HL-60 (cell line): Measurements from ENCODE around the gene NUCKS1.

Experiments
- GABPA ChIP-seq: IDR thresholded peaks from 2 replicates; pipeline ENCODE4 v1.6.1; 2012; ENCODE audit warnings: low read depth
- POLR2AphosphoS5 ChIP-seq: IDR thresholded peaks from 2 replicates; pipeline ENCODE4 v1.6.1; 2012; ENCODE audit warnings: low read depth
- SPI1 ChIP-seq: IDR thresholded peaks from 2 replicates; pipeline ENCODE4 v1.6.1; 2012; ENCODE audit warnings: low read depth, mild to moderate bottlenecking, borderline replicate concordance
- TF ChIP-seq, protein P1 (sequence below): IDR thresholded peaks from one replicate; pipeline ENCODE4 v1.5.1; 2011; ENCODE audit warnings: low read length, control low read depth, inconsistent platforms; ENCODE audit not compliant: insufficient read depth

- TF ChIP-seq, protein P1, sequence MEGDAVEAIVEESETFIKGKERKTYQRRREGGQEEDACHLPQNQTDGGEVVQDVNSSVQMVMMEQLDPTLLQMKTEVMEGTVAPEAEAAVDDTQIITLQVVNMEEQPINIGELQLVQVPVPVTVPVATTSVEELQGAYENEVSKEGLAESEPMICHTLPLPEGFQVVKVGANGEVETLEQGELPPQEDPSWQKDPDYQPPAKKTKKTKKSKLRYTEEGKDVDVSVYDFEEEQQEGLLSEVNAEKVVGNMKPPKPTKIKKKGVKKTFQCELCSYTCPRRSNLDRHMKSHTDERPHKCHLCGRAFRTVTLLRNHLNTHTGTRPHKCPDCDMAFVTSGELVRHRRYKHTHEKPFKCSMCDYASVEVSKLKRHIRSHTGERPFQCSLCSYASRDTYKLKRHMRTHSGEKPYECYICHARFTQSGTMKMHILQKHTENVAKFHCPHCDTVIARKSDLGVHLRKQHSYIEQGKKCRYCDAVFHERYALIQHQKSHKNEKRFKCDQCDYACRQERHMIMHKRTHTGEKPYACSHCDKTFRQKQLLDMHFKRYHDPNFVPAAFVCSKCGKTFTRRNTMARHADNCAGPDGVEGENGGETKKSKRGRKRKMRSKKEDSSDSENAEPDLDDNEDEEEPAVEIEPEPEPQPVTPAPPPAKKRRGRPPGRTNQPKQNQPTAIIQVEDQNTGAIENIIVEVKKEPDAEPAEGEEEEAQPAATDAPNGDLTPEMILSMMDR, result no peak
- no peak for TF ChIP-seq POLR2AphosphoS5
- TF ChIP-seq GABPA, result no peak
- no peak for TF ChIP-seq SPI1
Measured at GRCh38 chr1:205794011-205794730, 44.2 kb upstream of the NUCKS1 start.
